Tibial nerve (tissue), 4 donors: ENCODE results near the gene ZNF836. TPM values are rescaled to one million over a fixed set of nuclear protein-coding genes. Genes with fewer than 3 reads are reported as not detected.

ENCODE experiments used
- DNase-seq, 2 donors: peaks; one replicate each; pipeline ENCODE4 v3.0.0-alpha.2; 2019; ENCODE audit warnings: low spot score in 2 of 2
- H3K27ac ChIP-seq, 4 donors: fragments of 200-600 bp; sonication (generic) in 3 of 4; one replicate each; pipeline ENCODE4 v1.5.1; 2017 to 2019; ENCODE audit warnings: mild to moderate bottlenecking in 1 of 4
- H3K27me3 ChIP-seq, 2 donors: fragments of 200-600 bp; sonication (generic) in 1 of 2; one replicate each; pipeline versions ENCODE4 v1.5.1 to v1.6.0; 2017 to 2019
- H3K36me3 ChIP-seq, 3 donors: fragments of 200-600 bp; sonication (generic); one replicate each; pipeline ENCODE4 v1.5.1; 2018 to 2019
- H3K4me1 ChIP-seq, 4 donors: fragments of 200-600 bp; sonication (generic) in 3 of 4; one replicate each; pipeline ENCODE4 v1.5.1; 2017 to 2019
- H3K4me3 ChIP-seq, 4 donors: fragments of 200-600 bp; sonication (generic) in 3 of 4; one replicate each; pipeline ENCODE4 v1.5.1; 2017 to 2019; ENCODE audit warnings: mild to moderate bottlenecking in 1 of 4, moderate library complexity in 1 of 4
- H3K9me3 ChIP-seq, 4 donors: fragments of 200-600 bp; sonication (generic) in 3 of 4; one replicate each; pipeline ENCODE4 v1.5.1; 2017 to 2019
- EP300 ChIP-seq, 2 donors: sonication (generic); formaldehyde crosslinking; IDR thresholded peaks; one replicate each; pipeline ENCODE4 v1.6.1; 2017; ENCODE audit warnings: antibody characterized with exemption in 2 of 2, mild to moderate bottlenecking in 1 of 2
- POLR2A ChIP-seq, 2 donors: fragments of 450-650 bp; IDR thresholded peaks; one replicate each; pipeline ENCODE4 v1.6.1; 2017; ENCODE audit warnings: antibody characterized with exemption in 2 of 2, mild to moderate bottlenecking in 2 of 2, moderate library complexity in 2 of 2
- WGBS, 2 donors: methylation state at CpG; one replicate each; pipeline ENCODE4 v1.1.5; 2018; 5-methylcytosine and 5-hydroxymethylcytosine counted together
- total RNA-seq, 4 donors: library from RNA; depleted of rRNA; stranded (reverse); fragments of >200 nt; gene quantifications; one replicate each; pipeline ENCODE4 v1.1.0, GENCODE V29; 2016
- TF ChIP-seq, protein P1 (sequence below), 5 experiments: fragments of 200-600 bp in 3 of 5; fragments of 450-650 bp in 2 of 5; sonication (generic) in 3 of 5; IDR thresholded peaks; one replicate each; pipeline ENCODE4 v1.5.1; 2016 to 2019; ENCODE audit warnings: antibody characterized with exemption in 5 of 5, mild to moderate bottlenecking in 3 of 5, moderate library complexity in 2 of 5

The ZNF836 gene
- total RNA-seq, 4 donors from 2014 or later: 7.1 to 17.1 (median 9.8) TPM

GRCh38 chr19:52155596-52156359 is 15.6 kb downstream of the ZNF836 start:
- TF ChIP-seq POLR2A (IDR thresholded peaks at IDR 0.05) (no peak), EP300 (IDR thresholded peaks at IDR 0.05) (no peak)
- TF ChIP-seq, protein P1, sequence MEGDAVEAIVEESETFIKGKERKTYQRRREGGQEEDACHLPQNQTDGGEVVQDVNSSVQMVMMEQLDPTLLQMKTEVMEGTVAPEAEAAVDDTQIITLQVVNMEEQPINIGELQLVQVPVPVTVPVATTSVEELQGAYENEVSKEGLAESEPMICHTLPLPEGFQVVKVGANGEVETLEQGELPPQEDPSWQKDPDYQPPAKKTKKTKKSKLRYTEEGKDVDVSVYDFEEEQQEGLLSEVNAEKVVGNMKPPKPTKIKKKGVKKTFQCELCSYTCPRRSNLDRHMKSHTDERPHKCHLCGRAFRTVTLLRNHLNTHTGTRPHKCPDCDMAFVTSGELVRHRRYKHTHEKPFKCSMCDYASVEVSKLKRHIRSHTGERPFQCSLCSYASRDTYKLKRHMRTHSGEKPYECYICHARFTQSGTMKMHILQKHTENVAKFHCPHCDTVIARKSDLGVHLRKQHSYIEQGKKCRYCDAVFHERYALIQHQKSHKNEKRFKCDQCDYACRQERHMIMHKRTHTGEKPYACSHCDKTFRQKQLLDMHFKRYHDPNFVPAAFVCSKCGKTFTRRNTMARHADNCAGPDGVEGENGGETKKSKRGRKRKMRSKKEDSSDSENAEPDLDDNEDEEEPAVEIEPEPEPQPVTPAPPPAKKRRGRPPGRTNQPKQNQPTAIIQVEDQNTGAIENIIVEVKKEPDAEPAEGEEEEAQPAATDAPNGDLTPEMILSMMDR (IDR thresholded peaks at IDR 0.05): no peak
- no peaks in the 10 kb centered on the region for H3K27me3 ChIP-seq
- peaks cover 0 to 82% (median 23%) of the 10 kb centered on the region in 4 donors for H3K9me3 ChIP-seq
- no peak overlapping the region for H3K27ac ChIP-seq
- DNase-seq: no peak
- no peak overlapping the region for H3K4me3 ChIP-seq
- peaks cover 0 to 86% (median 40%) of the 10 kb centered on the region in 3 donors for H3K36me3 ChIP-seq
- no peaks in the 10 kb centered on the region for H3K4me1 ChIP-seq
- 96% methylated on average over 15 of the region's 15 CpGs for whole genome bisulfite sequencing, 2 donors

- no peak overlapping the region for H3K4me3 ChIP-seq
- peaks cover 0 to 18% (median 0%) of the 10 kb centered on the region in 4 donors for H3K9me3 ChIP-seq
- H3K36me3 ChIP-seq: peaks cover 0 to 11% (median 0%) of the 10 kb centered on the region in 3 donors
- H3K27ac ChIP-seq: no peak overlapping the region
- no peaks in the 10 kb centered on the region for H3K4me1 ChIP-seq
- no peaks in the 10 kb centered on the region for H3K27me3 ChIP-seq
- TF ChIP-seq, protein P1 (IDR thresholded peaks at IDR 0.05): no peak
- TF ChIP-seq POLR2A (IDR thresholded peaks at IDR 0.05) (no peak), EP300 (IDR thresholded peaks at IDR 0.05) (no peak)
- no peak for DNase-seq
Measured at GRCh38 chr19:52148256-52148655, 23.2 kb downstream of the ZNF836 start.

DNA sequence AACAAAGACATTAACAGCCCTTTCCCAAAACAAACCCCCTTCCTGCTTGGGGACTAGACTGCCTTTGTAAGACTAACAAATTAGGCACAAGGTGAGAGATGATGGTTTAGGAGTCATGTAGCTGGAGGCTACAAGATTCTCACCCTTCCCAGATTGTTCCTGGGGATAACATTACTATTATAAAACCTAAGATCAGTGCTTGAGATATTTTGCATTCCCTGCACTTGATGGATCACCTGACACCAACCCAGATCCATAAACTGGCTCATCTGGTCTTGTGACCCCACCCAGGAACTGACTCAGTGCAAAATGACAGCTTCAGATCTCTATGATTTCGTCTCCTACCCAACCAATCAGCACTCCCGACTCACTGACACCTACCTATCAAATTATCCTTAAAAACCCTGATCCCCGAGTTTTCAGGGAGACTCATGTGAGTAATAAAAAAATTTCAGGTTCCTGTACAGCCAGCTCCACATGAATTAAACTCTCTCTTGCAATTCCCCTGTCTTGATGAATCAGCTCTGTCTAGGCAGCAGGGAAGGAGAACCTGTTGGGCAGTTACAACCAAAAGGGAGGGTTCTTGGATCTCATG is 29.3 kb downstream of the ZNF836 start:
- no peak for DNase-seq
- Histone ChIP-seq H3K27ac (no peak overlapping the region), H3K36me3 (no peaks in the 10 kb centered on the region), H3K27me3 (no peaks in the 10 kb centered on the region), H3K4me1 (peaks cover 0 to 24% (median 7%) of the 10 kb centered on the region in 4 donors), H3K9me3 (no peaks in the 10 kb centered on the region), H3K4me3 (no peak overlapping the region)
- TF ChIP-seq, protein P1 (IDR thresholded peaks at IDR 0.05): no peak
- TF ChIP-seq EP300 (IDR thresholded peaks at IDR 0.05) (no peak), POLR2A (IDR thresholded peaks at IDR 0.05) (no peak)
- 84 to 88% methylated on average over 3 of the region's 3 CpGs for WGBS, 2 donors

DNA sequence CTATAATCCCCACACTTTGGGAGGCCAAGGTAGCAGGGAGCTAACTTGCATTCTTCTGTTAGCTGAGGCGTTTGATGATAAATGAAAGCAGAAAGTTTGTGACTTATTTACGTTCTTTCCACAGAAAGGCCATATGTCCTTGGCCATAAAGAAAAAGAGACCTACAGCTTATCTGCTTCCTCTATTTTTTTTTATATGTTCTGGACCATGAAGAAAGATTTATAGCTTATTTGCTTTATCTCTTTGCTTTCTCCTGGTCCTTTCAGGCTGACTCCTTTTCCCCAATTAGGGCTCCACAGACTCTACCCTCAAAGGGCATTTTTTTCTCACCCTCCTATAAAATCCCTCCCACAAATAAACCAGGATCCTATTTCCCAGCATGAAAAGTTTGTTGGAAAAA is 30.2 kb downstream of the ZNF836 start:
- no peak overlapping the region for H3K27ac ChIP-seq
- 85 to 87% methylated on average over 2 of the region's 2 CpGs for WGBS, 2 donors

More for the DNA sequence above, 30.2 kb downstream of the ZNF836 start:
- Histone ChIP-seq H3K27me3 (no peaks in the 10 kb centered on the region), H3K9me3 (no peaks in the 10 kb centered on the region), H3K4me1 (peaks cover 0 to 27% (median 7%) of the 10 kb centered on the region in 4 donors), H3K36me3 (no peaks in the 10 kb centered on the region), H3K4me3 (no peak overlapping the region)
- TF ChIP-seq EP300 (IDR thresholded peaks at IDR 0.05): no peak
- TF ChIP-seq, protein P1 (IDR thresholded peaks at IDR 0.05): no peak
- no peak for TF ChIP-seq POLR2A (IDR thresholded peaks at IDR 0.05)
- no peak for DNase-seq
